GM23248 (cell line): ENCODE measurements around the gene DUSP1.

Source experiments
- EZH2 ChIP-seq: fragments of 200-600 bp; sonication (generic); IDR thresholded peaks from 2 replicates; pipeline ENCODE4 v1.6.1; 2018; ENCODE audit warnings: antibody characterized with exemption, mild to moderate bottlenecking; ENCODE audit not compliant: insufficient read depth, poor library complexity, severe bottlenecking
- EZH2phosphoT487 ChIP-seq: fragments of 200-600 bp; sonication (generic); IDR thresholded peaks from 2 replicates; pipeline ENCODE4 v1.6.1; 2018; ENCODE audit warnings: antibody characterized with exemption, moderate library complexity, mild to moderate bottlenecking, low read depth; ENCODE audit not compliant: insufficient read depth

DNA sequence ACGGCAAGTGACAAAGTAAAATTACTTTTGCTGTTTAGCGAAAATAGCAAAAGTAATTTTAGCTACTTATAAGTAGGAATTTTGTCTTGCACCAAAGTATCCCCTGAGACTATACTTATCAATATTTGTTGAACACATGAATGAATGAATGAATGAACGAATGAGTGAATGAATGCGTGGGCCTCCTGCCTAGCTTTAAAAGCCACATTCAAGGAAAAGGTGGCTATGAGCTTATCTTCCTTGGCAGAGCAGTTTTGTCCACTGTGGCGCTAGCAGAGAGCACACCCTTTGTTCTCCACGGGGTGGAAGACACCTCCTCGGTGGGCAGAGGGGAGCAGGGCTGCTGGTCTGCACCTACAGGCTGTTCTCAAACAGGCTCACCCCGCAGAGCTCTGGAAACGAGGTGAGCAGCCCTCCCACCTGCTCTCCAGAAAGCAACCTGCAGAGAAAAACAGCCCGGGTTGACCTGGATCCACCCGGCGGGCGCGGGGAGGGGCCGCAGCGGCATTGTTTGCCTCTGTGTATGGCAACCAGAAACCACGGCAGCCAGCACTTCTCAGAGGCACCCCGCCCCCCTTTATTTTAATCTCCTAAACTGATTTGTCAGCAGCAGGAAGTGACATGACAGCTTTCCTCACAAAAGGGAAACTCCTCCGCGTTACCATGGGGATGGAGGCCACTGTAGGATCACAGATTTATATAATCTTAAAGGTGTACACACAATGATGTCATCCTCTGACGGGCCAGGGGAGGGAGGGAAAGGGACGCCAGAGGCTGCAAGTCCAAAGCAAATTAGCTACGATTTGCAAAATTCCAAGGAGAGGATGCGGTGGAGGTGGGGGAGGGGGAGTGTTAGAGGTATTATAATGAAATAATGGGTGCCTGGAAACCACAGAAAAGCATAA is 5.9 kb downstream of the DUSP1 start:
- TF ChIP-seq EZH2 (no peak), EZH2phosphoT487 (no peak)
